HPDE6-E6E7 (cell line): ENCODE measurements around the gene POLR3H.

Source experiments
- DNase-seq: peaks from one replicate; pipeline ENCODE4 v3.0.0; 2011; ENCODE audit warnings: missing footprints; ENCODE audit errors: extremely low spot score

The POLR3H gene

GRCh38 chr22:41537203-41537602 is 7.1 kb downstream of the POLR3H start:
- DNase-seq = no peak

GRCh38 chr22:41535244-41535643 is 9.0 kb downstream of the POLR3H start:
- no peak for DNase-seq

GRCh38 chr22:41534219-41534618 is 10.1 kb downstream of the POLR3H start:
- DNase-seq = no peak

DNA sequence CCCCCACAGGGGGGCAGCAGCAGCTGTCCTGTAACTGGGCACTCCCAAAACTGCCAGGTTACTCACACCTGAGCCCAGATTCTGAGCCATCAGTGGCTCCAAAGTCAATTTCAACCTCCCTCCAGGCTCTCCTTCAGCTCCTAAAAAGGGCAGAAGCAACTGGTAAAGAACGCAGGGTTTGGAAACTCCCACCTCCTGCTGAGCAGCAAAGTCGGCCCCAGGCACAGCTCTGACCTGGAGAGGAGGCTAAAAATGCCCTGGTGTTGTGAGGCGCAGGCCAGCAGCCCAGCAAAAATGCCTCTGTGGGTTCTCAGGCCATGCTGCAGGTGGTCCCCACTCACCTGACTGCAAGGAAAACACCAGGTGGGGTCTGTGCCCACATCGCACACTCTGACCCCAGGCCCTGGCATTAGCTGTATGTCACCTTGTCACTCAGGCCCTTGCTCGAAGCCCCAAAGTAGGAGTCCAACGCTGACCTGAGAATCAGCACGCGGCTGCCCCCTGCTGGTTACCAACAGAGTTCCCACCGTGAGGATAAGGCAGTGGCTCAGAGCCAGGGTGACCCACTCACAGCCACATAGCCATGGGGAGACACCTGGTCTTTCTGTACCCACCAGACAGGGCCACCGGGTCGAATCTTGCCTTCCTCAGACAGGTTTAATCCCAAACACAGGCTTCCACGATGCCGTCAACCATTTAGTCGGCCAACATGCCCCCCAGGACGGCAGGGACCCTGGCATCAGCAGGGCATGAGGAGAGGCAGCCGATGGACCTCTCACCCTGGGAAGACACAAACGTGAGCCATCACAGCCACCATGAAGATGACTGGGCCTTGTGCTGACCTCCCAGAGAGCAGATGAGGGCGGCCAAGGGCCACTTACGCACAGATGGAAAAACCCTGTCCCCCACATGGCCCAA is 11.1 kb downstream of the POLR3H start:
- no peak for DNase-seq

GRCh38 chr22:41531715-41532477 is 12.4 kb downstream of the POLR3H start:
- DNase-seq = no peak

DNA sequence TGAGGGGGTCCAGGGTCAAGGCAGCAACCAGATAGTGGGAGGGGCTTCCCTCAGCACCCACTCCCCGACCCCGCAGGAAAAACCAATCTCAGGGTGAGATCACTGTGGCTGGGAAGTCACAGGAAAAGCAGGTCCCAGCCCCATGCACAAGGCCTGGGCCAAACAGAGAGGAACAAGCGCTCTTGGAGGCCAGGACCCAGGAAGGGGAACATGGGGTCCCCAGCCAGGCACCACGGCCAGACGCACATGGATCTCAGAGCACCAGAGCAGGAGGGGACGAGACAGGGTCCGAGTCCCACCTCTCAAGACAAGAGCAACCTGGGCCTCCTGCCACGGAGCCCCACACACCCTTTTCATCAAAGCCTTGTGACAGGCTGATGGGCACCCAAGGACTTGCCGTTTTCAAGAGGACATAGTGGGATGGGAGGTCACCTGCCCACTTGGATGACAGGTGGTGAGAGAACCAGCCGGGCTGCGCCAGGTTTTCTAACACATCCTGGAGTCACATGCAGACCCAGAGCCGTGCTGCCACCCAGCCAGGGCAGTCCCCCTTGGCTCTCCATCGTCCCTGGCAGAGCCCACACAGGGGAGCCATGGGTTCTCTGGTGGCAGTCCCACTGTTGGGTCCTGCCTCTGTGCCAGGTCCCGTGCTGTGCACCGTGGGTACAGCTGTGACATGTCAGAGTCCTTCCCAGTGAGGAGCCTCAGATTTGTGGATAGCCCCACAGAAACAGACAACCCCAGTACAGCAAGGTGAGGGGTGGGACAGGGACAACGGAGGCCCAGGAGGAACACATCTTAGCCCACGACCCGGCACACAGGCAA is 13.2 kb downstream of the POLR3H start:
- DNase-seq = no peak

- no peak for DNase-seq
These were observed 15.2 kb downstream of the POLR3H start for GRCh38 chr22:41528938-41529561.

- no peak for DNase-seq
These were observed 16.0 kb downstream of the POLR3H start for GRCh38 chr22:41528132-41528766.

GRCh38 chr22:41526830-41527799 is 17.2 kb downstream of the POLR3H start:
- no peak for DNase-seq

- DNase-seq = no peak
These were observed 17.9 kb downstream of the POLR3H start for GRCh38 chr22:41526226-41526829.

DNA sequence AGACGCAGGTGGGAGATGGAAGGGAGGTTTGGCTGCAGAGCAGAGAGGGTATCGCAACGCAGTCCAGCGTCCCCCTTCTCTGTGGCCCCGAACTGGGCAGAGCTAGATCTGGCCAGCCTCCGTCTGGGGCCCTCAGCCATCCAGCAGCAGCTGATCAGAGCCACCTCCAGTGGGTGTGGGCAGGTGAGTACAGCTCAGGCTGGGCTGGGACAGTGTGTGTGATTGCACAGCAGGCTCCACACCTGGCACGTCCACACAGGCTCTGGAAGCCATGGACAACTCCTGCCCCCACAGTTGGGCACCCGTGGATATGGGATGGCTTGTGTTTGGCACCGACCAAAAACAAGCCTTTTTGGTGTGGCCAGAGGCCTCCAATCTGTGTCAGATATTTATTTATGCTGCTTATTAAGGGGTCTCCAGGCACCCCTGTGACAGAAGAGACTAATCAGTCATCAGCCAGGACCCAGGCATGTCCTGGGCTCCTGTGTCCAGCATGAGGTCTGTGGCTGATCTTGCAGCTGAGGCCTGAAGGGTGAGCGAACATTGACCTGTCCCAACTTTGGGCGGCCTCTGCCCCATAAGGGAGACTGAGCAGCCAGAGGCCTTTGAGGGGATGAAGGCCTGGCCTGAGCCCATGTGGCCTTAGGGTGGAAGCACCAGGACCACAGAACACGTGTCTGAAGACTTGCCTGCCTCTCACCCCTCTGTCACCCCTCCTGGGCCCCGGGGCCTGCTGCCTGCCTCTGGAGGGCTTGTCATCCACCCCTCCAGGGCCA is 18.6 kb downstream of the POLR3H start:
- DNase-seq = no peak

DNA sequence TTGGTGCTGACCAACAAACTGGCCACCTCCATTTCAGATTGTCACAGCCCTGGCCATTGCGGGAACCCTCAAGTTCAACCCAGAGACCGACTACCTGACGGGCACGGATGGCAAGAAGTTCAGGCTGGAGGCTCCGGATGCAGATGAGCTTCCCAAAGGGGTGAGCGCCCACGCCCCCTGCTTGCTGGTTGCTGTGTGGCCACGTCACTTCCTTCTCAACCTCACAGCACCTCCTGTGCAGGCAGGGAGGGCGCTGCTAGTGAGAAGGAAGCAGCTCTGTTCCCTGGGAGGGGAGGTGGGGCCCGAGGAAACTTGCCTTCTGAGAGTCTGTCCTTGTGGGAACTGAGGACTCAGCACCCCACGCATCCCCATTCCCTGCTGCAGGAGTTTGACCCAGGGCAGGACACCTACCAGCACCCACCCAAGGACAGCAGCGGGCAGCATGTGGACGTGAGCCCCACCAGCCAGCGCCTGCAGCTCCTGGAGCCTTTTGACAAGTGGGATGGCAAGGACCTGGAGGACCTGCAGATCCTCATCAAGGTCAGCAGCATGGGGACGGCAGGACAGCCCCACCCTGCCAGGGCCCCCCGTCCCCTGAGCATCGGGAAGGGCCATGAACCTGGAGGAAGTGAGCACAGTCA is 19.3 kb downstream of the POLR3H start:
- DNase-seq = no peak

DNA sequence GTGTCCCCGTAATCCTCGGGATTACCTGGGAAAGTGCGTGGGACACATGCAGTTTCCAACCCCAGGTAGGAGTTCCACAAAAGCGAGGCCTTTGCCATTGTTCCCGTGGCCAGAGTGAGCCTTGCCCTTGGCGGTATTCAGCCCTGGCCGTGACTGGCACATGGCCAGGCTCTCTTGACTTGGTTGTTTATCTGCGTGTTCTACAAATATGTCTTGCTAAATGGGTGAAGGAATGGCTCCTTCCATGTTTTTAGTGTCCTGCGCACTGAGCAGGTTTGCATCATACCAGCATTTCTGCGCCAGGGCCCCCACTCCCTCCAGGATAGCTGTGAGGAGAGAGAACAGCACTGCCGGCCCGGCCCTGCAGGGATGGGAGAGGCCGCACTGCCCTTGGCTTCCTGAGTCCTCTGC is 20.0 kb downstream of the POLR3H start:
- no peak for DNase-seq

- no peak for DNase-seq
These were observed 20.6 kb downstream of the POLR3H start for GRCh38 chr22:41523464-41524221.

DNA sequence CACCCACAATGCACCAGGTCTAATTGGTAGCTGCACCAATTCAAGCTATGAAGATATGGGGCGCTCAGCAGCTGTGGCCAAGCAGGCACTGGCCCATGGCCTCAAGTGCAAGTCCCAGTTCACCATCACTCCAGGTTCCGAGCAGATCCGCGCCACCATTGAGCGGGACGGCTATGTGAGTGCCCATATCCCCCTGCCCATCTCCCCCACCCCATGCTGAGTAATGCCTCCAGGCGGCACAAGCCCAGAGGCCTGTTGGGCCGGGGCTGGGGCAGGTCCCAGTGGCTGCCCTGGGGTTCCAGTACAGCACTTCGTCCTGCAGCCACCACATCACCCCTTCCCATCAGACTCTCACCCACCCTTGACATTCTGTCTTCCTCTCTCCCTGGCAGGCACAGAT is 21.5 kb downstream of the POLR3H start:
- no peak for DNase-seq

- no peak for DNase-seq
These were observed 23.1 kb downstream of the POLR3H start for GRCh38 chr22:41521126-41521525.

DNA sequence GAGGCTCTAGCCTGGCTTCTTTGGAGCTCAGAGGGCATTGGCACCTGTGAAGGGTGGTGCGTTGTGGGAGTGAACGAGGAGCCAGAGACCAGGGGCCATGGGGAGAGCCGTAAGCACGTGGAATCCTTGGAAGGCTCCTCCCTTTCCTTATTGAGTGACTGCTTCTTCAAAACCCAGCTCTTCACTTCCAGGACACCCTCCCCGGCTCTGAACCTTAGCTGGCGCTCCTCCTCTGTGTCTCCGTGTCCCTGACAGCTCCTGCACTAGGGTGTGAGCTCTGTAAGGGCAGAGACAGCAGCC is 26.3 kb downstream of the POLR3H start:
- DNase-seq = no peak
